ENCODE data around the gene LENEP. TPM values are rescaled to one million over a fixed set of nuclear protein-coding genes. Genes with fewer than 3 reads are reported as not detected.

Gene LENEP
- total RNA-seq, 1 experiment from 2014 or later: 0.64 TPM

DNA sequence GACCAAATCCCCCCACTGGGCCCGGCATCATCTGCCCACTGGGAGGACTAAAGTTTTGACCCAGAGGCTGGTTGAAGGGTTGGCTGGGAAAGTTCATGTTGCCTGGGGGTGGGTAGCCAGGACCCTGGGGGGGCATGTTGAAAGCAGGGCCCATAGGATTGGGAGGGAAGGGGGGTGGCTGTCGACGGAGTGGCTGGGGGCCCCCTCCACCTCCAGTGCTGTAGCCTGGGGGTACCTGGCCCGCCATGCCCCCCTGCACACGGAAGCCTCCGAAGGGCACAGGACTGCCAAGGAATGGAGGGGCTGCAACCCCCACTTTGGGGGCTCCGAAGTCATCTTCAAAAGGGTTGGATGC lies 34.0 kb upstream of the LENEP start:
- DNase-seq (ENCODE audit: low read depth): no peak

DNA sequence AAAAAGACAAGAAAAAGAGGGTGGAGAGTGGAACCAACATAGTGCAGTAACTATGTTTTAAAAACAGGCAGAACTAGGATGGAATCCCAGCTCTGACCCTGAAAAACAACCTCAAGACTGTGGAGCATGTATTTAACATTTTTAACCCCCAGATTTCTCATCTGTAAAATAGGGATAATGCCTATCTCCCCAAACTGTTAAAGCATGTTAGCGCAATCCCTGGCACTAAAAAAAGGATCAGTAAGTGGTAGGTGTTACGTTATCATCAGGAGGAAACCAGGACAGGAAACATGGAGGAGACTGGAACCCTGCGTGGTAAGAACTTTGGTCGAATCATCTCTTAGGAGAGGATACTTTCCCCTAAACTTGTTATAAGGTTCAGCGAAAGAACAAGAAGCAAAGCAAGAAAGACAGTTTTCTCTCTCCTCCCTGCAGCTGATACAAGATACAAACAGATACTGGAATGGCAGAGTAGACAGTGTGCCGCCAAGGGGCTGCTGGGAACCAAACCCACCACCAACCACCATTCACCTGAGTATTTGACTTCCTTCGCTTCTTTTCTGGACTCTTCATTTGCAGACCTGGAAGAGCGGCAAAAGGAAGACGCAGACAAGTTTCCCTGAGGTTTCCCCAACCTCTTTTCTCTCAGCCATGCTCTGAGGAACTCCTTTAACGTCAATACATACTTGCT lies 32.8 kb upstream of the LENEP start:
- no peak for DNase-seq (ENCODE audit: low read depth)

DNA sequence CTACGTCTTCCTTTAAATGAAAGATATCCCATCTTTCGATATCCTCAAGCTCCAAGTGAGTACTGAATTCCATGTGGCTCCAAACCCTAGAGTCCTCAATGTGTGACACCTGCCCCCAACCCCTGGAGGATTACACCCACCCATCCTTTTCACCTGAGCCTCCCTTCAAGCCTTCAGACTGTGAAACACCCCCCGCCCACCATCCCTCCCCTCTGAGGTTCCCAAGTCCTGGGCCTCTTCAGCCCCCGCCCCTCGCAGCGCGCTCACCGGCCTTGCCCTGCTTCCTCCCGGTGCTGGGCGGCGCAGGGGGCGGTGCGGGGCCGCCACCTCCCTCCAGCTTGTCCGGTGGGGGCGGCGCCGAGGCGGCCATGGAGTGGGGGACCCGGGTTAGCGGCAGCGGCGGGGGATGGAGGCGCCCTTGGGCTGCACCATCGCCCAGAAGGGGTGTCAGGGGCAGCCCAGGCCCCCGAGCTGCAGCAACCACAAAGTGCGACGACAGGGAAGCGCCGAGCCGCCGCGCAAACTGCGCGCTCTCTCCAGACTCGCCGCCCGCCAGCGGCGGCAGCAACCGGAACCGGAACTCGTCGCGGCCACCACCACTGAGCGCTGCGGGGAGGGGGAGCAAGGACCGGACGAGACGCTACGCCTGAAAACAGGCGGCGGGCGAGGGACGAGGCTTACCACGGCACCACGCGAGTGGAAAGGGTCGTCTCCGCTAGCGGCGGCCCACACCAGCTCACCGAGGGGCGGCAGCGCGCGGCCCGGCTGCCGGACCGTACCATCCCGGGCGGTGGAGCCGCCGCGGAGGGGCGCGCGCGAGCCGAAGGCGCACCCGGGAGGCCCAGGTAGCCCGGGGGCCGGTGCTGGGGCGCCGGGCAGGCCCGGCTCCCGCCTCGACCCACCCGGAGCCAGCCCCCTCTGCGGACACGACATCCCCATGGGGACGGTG lies 31.9 kb upstream of the LENEP start, which contains the start of gene PYGO2:
Gene PYGO2, minus strand, starts transcription at position 576 of the 949 bp plus-strand sequence. Its CDS starts 206 bp downstream, at position 370.
- peak; percentile 72 for DNase-seq (ENCODE audit: low read depth)

GRCh38 chr1:154962156-154962749 lies 31.1 kb upstream of the LENEP start:
- no peak for DNase-seq (ENCODE audit: low read depth)

DNA sequence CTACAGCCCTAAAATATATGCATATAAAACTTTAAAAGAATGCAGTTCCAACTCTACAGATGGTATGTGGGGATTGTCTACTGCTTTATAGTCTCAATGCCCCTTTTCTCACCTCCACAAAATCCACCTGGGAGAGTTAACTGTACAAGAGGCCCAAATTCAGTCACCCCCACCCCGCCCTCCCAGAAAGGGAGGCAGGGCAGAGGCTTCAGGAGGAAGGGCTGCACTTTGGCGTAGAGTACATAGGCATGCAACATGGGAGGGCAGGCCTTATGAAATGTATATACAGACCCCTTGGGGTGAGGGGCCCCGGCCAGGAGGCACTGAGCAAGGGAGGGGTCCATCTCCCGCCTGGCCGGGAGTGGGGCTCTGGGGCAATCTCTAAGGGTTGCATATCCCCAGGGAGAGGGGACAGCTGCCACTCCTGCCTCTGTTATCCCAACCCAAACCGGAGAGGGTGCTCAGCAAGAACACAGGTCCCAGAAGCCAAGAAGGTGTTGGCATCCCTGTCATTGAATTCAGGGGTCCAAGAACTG lies 30.5 kb upstream of the LENEP start:
- DNase-seq (ENCODE audit: low read depth): no peak

GRCh38 chr1:154963643-154964042 lies 29.7 kb upstream of the LENEP start:
- DNase-seq (ENCODE audit: low read depth): no peak

- no peak for DNase-seq (ENCODE audit: low read depth)
Observed at GRCh38 chr1:154964359-154964758, 29.0 kb upstream of the LENEP start.

GRCh38 chr1:154966111-154966510 lies 27.3 kb upstream of the LENEP start:
- no peak for DNase-seq (ENCODE audit: low read depth)

DNA sequence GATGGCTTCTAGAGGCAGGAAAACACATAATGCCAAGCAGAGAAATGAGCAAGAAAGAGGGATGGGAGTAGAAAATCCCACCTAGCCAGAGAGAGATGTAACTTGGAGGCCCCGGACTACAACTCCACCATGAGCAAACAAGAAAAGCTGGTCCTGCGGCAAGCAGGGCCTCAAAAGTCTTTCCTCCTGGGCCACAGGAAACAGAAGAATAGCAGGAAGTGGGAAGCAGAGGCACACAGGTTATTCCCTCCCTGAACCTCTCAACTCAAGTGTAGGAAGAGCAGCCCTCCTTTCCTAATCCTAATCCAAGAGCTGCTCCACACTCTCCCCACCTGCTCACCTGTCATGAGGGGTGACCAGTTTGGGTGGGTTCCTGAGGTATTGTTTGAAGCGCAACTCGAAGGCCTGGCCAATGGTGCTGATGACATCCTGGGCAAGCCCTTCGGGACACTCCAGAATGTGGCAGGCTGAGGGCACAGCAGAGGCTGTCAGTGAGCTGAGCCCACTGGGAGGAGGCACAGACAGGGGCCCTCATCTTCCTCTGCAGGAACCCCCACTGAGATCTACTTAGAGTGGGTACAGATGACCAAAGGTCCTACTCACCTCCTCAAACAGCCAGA lies 25.9 kb upstream of the LENEP start:
- no peak for DNase-seq (ENCODE audit: low read depth)

DNA sequence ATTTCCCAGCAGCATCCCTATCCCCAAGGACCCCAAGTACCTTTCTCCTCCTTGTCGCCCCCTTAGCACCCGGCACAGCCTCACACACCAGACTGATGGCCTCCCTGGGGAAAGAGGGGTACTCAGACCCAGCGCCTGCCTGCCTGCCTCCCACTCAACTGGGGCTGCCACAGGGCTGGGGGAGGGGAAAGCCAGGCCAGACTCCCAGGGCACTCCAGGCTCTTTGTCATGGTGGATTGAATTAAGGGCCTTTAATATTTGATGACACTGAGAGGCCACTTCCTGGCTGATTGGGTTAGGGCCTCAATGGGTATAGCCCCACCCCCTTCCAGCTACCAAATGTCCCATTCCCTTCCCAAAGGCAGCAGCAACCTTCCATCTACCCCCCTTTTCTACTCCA lies 24.7 kb upstream of the LENEP start:
- no peak for DNase-seq (ENCODE audit: low read depth)

DNA sequence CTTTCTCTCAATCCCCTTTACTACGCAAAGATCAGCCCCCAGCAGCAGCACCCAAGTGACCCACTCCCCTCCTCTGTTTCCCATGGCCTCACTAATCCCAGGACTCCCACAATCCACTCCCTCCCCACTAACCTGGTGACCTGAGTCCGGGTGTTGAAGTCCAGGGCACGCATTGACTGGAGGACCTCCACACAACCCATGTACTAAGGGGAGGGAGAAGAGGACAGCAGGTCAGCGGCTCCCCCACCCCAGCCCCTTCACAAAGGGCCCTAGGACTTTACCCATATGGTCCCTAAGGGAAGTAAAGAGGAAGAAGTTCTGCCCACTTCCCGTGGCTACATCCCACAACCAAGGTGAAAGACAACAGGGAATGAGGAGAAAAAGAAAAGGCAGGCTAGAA lies 24.1 kb upstream of the LENEP start:
- DNase-seq (ENCODE audit: low read depth): no peak

GRCh38 chr1:154969860-154970452 lies 23.4 kb upstream of the LENEP start:
- DNase-seq (ENCODE audit: low read depth): no peak

DNA sequence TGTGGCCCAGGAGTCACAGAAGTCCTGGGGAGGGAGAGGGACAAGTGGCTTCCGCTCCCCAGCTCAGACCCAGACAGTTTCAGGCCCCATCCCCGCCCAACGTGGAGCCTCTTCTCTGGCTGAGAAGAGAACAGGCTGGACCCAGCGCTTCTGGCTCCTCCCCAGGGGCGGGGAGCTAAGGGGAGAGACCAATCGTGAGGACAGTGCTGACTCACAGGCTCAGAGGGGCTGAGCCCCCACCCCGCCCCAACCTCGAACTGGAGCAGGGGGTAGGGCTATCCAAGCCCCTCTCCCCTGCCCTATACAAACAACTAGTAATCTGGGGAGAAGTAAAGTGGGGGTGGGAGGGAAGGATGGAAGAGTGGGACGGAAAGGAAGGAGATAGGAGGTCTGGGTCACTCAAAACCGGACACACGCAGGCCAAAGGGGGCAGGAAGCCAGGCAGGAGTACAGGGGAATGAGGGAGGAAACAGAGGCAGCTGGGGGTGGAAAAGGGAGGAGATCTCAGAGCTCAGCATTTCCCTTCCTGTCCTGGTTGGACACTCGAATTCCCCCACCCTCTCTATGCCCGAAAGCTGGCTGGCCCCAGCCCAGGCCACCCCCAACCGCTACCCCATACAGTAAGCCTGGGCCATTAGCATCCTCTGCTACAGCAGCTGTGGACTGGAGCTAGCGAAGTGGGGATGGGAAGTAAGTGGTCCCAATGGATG lies 22.6 kb upstream of the LENEP start, which contains the start of gene SHC1:
Gene SHC1, minus strand, starts transcription at position 117 of the 710 bp plus-strand sequence. CDS start 221 bp downstream, outside the sequence.
- DNase-seq (ENCODE audit: low read depth): peak; percentile 96

DNA sequence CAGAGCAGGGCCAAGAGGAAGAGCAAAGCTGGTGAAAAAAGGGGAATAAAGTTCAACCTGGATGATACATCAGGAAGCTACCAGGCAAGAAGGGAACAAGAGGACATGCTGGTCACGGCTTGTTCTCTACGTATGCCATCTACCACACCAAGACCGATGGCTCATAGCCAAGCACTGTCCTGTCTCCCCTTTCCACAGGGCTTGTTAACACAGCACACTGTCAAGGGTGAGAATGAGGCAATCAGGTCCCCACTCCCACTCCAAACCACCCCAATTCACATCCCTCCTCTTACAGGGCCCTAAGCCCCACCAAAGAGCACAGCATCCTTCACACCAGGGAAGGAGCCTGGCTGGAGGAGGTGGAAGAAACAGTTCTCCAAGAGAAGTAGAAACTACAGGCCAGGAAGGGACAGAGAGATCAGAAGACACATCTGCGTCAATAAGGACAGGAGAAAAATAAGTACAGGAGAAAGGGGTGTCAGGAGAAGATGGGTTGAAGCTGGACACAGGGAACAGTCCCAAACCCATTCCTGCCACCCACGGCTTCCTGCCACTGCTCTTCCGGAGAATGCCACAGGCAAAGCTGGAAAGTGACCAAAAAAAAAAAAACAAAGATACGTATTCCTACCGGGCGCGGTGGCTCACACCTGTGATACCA lies 21.9 kb upstream of the LENEP start:
- peak; percentile 44 for DNase-seq (ENCODE audit: low read depth)

GRCh38 chr1:154972213-154972516 lies 21.2 kb upstream of the LENEP start:
- no peak for DNase-seq (ENCODE audit: low read depth)

DNA sequence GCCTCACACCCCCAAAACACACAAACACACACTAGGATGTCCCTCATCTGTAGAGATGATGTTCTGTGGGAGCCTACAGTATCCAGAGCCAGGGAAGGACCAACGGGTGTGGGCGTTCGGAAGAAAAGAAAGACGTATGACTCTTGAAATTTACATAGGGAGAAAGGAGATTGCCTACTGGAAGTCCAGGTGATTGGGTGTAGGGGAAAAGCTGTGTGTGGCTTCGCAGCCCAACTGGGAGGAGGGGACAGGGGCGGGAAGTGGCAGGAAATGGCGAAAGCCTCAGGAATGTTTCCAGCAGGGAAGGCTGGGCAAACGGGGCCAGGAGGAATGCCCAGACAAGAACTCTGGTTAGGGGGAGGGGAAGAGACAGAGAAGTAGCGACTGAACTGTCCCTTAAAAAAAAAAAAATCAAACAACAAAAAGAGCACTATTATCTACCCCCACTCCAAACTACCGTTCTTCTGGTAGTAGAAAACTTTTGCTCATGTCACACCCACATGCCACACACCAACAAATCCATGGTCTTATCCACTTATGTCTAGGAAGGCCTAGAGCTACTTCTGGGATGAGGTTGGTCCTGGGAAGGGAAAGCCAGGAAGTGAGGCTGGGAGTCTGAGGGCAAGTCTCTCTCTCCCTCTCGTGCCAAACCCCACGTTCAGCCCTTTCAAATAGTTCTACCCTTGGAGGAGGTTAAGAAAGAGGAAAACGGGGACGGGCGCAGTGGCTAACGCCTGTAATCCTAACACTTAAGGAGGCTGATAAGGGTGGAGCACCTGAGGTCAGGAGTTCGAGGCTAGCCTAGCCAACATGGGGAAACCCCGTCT lies 20.7 kb upstream of the LENEP start:
- DNase-seq (ENCODE audit: low read depth): peak; percentile 99

DNA sequence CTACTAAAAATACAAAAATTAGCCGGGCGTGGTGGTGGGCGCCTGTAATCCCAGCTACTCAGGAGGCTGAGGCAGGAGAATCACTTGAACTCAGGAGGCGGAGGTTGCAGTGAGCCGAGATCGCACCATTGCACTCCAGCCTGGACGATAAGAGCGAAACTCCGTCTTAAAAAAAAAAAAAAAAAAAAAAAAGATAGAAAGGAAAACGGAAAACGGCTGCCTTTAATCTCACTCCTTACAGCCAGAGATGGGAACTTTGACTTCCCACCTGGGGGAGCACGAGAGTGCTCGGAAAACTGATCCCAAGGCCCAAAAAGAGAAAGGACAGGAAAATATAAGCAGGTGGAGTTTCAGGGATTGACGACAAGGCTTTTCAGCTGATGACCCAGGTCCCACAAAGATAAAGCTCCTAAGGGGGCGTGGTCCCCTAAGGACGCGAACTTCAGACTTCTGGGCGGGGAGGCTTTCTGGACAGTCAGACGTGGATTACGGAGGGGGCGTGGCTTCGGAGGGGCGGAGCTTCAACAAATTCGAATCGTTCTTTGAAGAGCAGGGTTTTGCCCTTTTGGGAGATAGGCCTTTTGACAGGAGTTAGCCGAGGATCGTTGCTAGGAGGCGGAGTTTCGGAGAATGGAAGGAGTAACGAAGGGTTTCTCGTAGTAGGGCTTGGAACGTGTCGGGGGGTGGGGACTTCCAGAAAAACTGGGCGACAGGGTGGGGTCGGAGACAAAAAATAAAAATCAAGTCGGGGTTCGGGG lies 19.9 kb upstream of the LENEP start:
- peak; percentile 97 for DNase-seq (ENCODE audit: low read depth)

Measured in HT1080 (cell line).